ENCODE results near the gene FAM241A. TPM values are rescaled to one million over a fixed set of nuclear protein-coding genes. Genes with fewer than 3 reads are reported as not detected.

FAM241A gene
- total and polyA plus RNA-seq, 2 of the 13 experiments (the other 11 are each of a cell fraction or from before 2014, with no cell fraction given): 0.61 to 0.69 TPM

- peak; percentile 54; the same call in 1 of the 2 replicates for TF ChIP-seq ZNF414 (CRISPR knock-in tag; IDR thresholded peaks at IDR 0.05)
- TF ChIP-seq ZNF124 (CRISPR knock-in tag; IDR thresholded peaks at IDR 0.05): peak; percentile 28; the same call in 1 of the 2 replicates
- 0 out of 2 replicates have a peak, but pooled peaks have one; percentile 30 for TF ChIP-seq ZNF766 (CRISPR knock-in tag; IDR thresholded peaks at IDR 0.05; ENCODE audit: borderline replicate concordance)
- TF ChIP-seq SRF (IDR thresholded peaks at IDR 0.05; ENCODE audit: low read depth, low read length): peak; percentile 95
- 0 out of 2 replicates have a peak, but pooled peaks have one; percentile 40 for TF ChIP-seq ZNF136 (CRISPR knock-in tag; IDR thresholded peaks at IDR 0.05; ENCODE audit: low read depth)
- peak; percentile 73 for TF ChIP-seq SKI (IDR thresholded peaks at IDR 0.05; ENCODE audit: partially characterized antibody)
- peak; percentile 76; the same call in 1 of the 2 replicates for TF ChIP-seq ZSCAN9 (CRISPR knock-in tag; IDR thresholded peaks at IDR 0.05; ENCODE audit: borderline replicate concordance)
- peak; percentile 56; the same call in 1 of the 2 replicates for TF ChIP-seq ZNF431 (CRISPR knock-in tag; IDR thresholded peaks at IDR 0.05; ENCODE audit: borderline replicate concordance, low read depth)
- peak; percentile 35; the same call in 1 of the 2 replicates for TF ChIP-seq MXD4 (CRISPR knock-in tag; IDR thresholded peaks at IDR 0.05)
- peak; percentile 88 for TF ChIP-seq IKZF5 (CRISPR knock-in tag; IDR thresholded peaks at IDR 0.05)
- TF ChIP-seq MED13 (CRISPR knock-in tag; IDR thresholded peaks at IDR 0.05): peak; percentile 93
- TF ChIP-seq CREB3 (CRISPR knock-in tag; IDR thresholded peaks at IDR 0.05): 0 out of 2 replicates have a peak, but pooled peaks have one; percentile 47
- peak; percentile 61; the same call in 1 of the 2 replicates for TF ChIP-seq ZNF746 (CRISPR knock-in tag; IDR thresholded peaks at IDR 0.05)
- peak; percentile 47 for TF ChIP-seq PHF5A (CRISPR knock-in tag; IDR thresholded peaks at IDR 0.05; ENCODE audit: low read depth, unreplicated experiment)
- 0 out of 2 replicates have a peak, but pooled peaks have one; percentile 53 for TF ChIP-seq ZNF629 (CRISPR knock-in tag; conservative IDR thresholded peaks at IDR 0.05)
- peak; percentile 73 for TF ChIP-seq NFIC (IDR thresholded peaks at IDR 0.05; ENCODE audit: low read length)
- TF ChIP-seq TP53 (CRISPR knock-in tag; conservative IDR thresholded peaks at IDR 0.05): peak; percentile 65; the same call in 1 of the 2 replicates
- TF ChIP-seq DRAP1 (CRISPR knock-in tag; IDR thresholded peaks at IDR 0.05): peak; percentile 51; the same call in 1 of the 2 replicates
- TF ChIP-seq HDAC1 (CRISPR knock-in tag; IDR thresholded peaks at IDR 0.05): peak; percentile 77
- 0 out of 2 replicates have a peak, but pooled peaks have one; percentile 54 for TF ChIP-seq ZBTB4 (CRISPR knock-in tag; IDR thresholded peaks at IDR 0.05; ENCODE audit: borderline replicate concordance)
- peak; percentile 96 for TF ChIP-seq GFI1 (CRISPR knock-in tag; IDR thresholded peaks at IDR 0.05; ENCODE audit: borderline replicate concordance)
- TF ChIP-seq PPARG (CRISPR knock-in tag; conservative IDR thresholded peaks at IDR 0.05): peak; percentile 74
Measured at GRCh38 chr4:112208137-112209095, 63.2 kb downstream of the FAM241A start (continued).

Measured in HepG2 (cell line).